Panc1 (cell line): ENCODE results near the gene FBXW4. TPM values are rescaled to one million over a fixed set of nuclear protein-coding genes. Genes with fewer than 3 reads are reported as not detected.

Experiments
- ATAC-seq: fragments of 200-7000 bp; cut with Tn5 transposase; 2 replicates; pipeline ENCODE4 v1.9.1; 2020; ENCODE audit warnings: mild to moderate bottlenecking, moderate library complexity
- BruUV-seq: library from RNA; stranded (reverse); fragments of 400-500 nt; replicated peaks from 2 replicates; lab custom pipeline; 2021; lab: Mats Ljungman, UMichigan
- CTCF ChIA-PET: fragments of 300-600 bp; sonication (Branson Sonifier 250); formaldehyde crosslinking; loops from one replicate; lab custom pipeline; 2022; ENCODE audit warnings: antibody characterized with exemption; lab: Charles Lee
- POLR2A ChIA-PET: fragments of 300-600 bp; sonication (Branson Sonifier 250); formaldehyde crosslinking; loops from one replicate; lab custom pipeline; 2022; ENCODE audit warnings: antibody characterized with exemption; lab: Charles Lee
- DNase-seq: peaks from one replicate; pipeline ENCODE4 v3.0.0-alpha.2; 2010; ENCODE audit warnings: low read depth, low spot score
- H3K27ac ChIP-seq: 2 replicates; pipeline ENCODE4 v1.5.1; 2011; ENCODE audit warnings: mild to moderate bottlenecking, low read length, inconsistent platforms
- H3K27me3 ChIP-seq: fragments of 200-500 bp; sonication (Bioruptor generic); 2 replicates; pipeline ENCODE4 v1.6.0; 2014; ENCODE audit warnings: low read length, inconsistent platforms; ENCODE audit not compliant: control insufficient read depth, insufficient read depth
- H3K36me3 ChIP-seq: fragments of 200-500 bp; sonication (Bioruptor generic); 2 replicates; pipeline ENCODE4 v1.5.1; 2014; ENCODE audit warnings: inconsistent platforms, mild to moderate bottlenecking, low read length, moderate library complexity; ENCODE audit not compliant: control insufficient read depth, insufficient read depth
- H3K4me1 ChIP-seq: 2 replicates; pipeline ENCODE4 v1.5.1; 2011; ENCODE audit warnings: inconsistent platforms, mild to moderate bottlenecking, low read length, moderate library complexity; ENCODE audit not compliant: control insufficient read depth, insufficient read depth
- H3K4me3 ChIP-seq, 2 experiments: 2 replicates each; pipeline ENCODE4 v1.5.1; 2011 to 2012; ENCODE audit warnings: low read depth in 2 of 2, low read length in 2 of 2, mild to moderate bottlenecking in 2 of 2, inconsistent platforms in 1 of 2, moderate library complexity in 1 of 2
- H3K9me3 ChIP-seq: fragments of 200-500 bp; sonication (Bioruptor generic); 2 replicates; pipeline ENCODE4 v1.5.1; 2014; ENCODE audit warnings: low read depth, mild to moderate bottlenecking, inconsistent platforms, low read length, moderate library complexity; ENCODE audit not compliant: control insufficient read depth, insufficient read depth
- CTCF ChIP-seq: fragments of 450-650 bp; IDR thresholded peaks from 2 replicates; pipeline ENCODE4 v1.5.1; 2017; ENCODE audit warnings: mild to moderate bottlenecking
- POLR2AphosphoS5 ChIP-seq: IDR thresholded peaks from 2 replicates; pipeline ENCODE4 v1.6.1; 2012; ENCODE audit warnings: mild to moderate bottlenecking, low read depth, low read length, moderate library complexity
- REST ChIP-seq, 2 experiments: IDR thresholded peaks; 2 replicates each; pipeline ENCODE4 v1.6.1; 2011 to 2012; ENCODE audit warnings: low read depth in 2 of 2, control low read depth in 1 of 2, low read length in 1 of 2, mild to moderate bottlenecking in 1 of 2, moderate library complexity in 1 of 2; ENCODE audit not compliant: insufficient read depth in 1 of 2
- SIN3A ChIP-seq: IDR thresholded peaks from 2 replicates; pipeline ENCODE4 v1.6.1; 2012; ENCODE audit warnings: low read depth, mild to moderate bottlenecking, low read length, moderate library complexity, borderline replicate concordance; ENCODE audit not compliant: insufficient read depth
- TCF7L2 ChIP-seq: IDR thresholded peaks from 2 replicates; pipeline ENCODE4 v1.6.1; 2011; ENCODE audit warnings: mild to moderate bottlenecking, low read depth, low read length, inconsistent platforms
- in situ Hi-C: cut with HindIII; loops from 2 replicates; pipeline ENCODE4 v1.10.0; 2016; ENCODE audit warnings: low sequenced_read_pairs, low pct_unique_long_range_greater_than_20kb
- intact Hi-C: fragments of 100-400 bp; cut with micrococcal nuclease; formaldehyde crosslinking; loops from one replicate; pipeline ENCODE4 v1.10.0; 2022; ENCODE audit not compliant: unreplicated experiment
- total RNA-seq: library from RNA; stranded (reverse); gene quantifications from one replicate; pipeline ENCODE4 v1.2.1, GENCODE V29; 2021; ENCODE audit not compliant: unreplicated experiment

FBXW4 gene
- total RNA-seq, 1 experiment from 2014 or later = 61.5 TPM

GRCh38 chr10:101676565-101676964 lies 18.4 kb downstream of the FBXW4 start:
- in situ Hi-C loops = no loop called here
- POLR2A ChIA-PET = no interaction called here

GRCh38 chr10:101675115-101675514 lies 19.9 kb downstream of the FBXW4 start:
- H3K27ac ChIP-seq = no peak overlapping the region
- H3K9me3 ChIP-seq = no peaks in the 10 kb centered on the region; the same call in 1 of the 2 replicates
- CTCF ChIA-PET = no interaction called here
- TF ChIP-seq POLR2AphosphoS5 (no peak), CTCF (no peak), TCF7L2 (no peak), SIN3A (no peak), REST (IDR thresholded peaks at IDR 0.05; ENCODE audit: insufficient read depth in 1 of 2, low read depth in 2 of 2, low read length in 1 of 2) (no peak)
- in situ Hi-C loops = no loop called here
- H3K4me1 ChIP-seq = no peaks in the 10 kb centered on the region
- no peak for DNase-seq
- BruUV-seq = no TSS peak
- intact Hi-C loops = no loop called here
- 0 out of 2 replicates have a peak, but pooled peaks cover 4% of the 10 kb centered on the region for H3K36me3 ChIP-seq
- no peaks in the 10 kb centered on the region for H3K27me3 ChIP-seq
- no peak overlapping the region for H3K4me3 ChIP-seq
- POLR2A ChIA-PET = interaction anchor here (0.6 kb wide), 1 partner anchor 420 kb away, joined by 5 read pairs; no protein-coding TSS in a partner anchor
- no peak for ATAC-seq

More at GRCh38 chr10:101676565-101676964, 18.4 kb downstream of the FBXW4 start:
- ATAC-seq (no peak), DNase-seq (no peak)
- no peak for TF ChIP-seq CTCF
- no peak for TF ChIP-seq SIN3A
- no peak for TF ChIP-seq REST (IDR thresholded peaks at IDR 0.05; ENCODE audit: insufficient read depth in 1 of 2, low read depth in 2 of 2, low read length in 1 of 2)
- no peak for TF ChIP-seq TCF7L2
- CTCF ChIA-PET = no interaction called here
- no peak overlapping the region for H3K27ac ChIP-seq
- intact Hi-C loops = no loop called here
- H3K27me3 ChIP-seq = no peaks in the 10 kb centered on the region
- 0 out of 2 replicates have a peak, but pooled peaks cover 2% of the 10 kb centered on the region for H3K36me3 ChIP-seq
- no peaks in the 10 kb centered on the region for H3K4me1 ChIP-seq
- H3K9me3 ChIP-seq = no peaks in the 10 kb centered on the region; the same call in 1 of the 2 replicates
- no peak overlapping the region for H3K4me3 ChIP-seq
- BruUV-seq = no TSS peak
